NCI-H2227 treated with DMSO at 0.1 percent for 48 hours (cell line): Measurements from ENCODE around the gene GPR87.

Source experiments
- DNase-seq: peaks from one replicate; lab custom pipeline; 2025; lab: John Stamatoyannopoulos, UW

The GPR87 gene

GRCh38 chr3:151282921-151283320, 33.7 kb downstream of the GPR87 start:
- peak; percentile 39 for DNase-seq

- DNase-seq: no peak
Measured at GRCh38 chr3:151281671-151282324, 34.8 kb downstream of the GPR87 start.

DNA sequence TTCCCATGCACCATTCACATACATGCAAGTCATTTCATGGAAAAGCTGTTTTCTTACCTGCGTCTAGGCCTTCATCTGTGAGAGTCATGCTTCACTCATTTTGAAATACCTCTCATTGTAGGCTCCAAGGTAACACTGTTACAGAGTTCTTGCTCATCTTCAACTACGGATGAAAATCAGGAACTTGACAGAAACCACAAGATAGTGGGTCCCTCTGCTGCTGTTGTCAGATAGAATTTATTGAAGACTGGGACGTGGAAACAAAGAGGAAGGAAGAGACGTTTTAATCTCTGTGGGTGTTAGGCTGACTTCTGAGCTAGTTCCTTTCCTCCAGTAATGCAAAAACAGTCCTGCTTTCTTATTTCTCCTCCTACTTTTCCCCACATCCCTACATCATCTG, 38.4 kb downstream of the GPR87 start, which contains the start of gene P2RY14:
P2RY14 (minus strand) TSS at position 313 of the 400 bp plus-strand sequence. CDS start 64,226 bp downstream, outside the sequence.
- DNase-seq: no peak

GRCh38 chr3:151276687-151277042, 40.0 kb downstream of the GPR87 start:
- DNase-seq: no peak

GRCh38 chr3:151276038-151276686, 40.5 kb downstream of the GPR87 start:
- no peak for DNase-seq

DNA sequence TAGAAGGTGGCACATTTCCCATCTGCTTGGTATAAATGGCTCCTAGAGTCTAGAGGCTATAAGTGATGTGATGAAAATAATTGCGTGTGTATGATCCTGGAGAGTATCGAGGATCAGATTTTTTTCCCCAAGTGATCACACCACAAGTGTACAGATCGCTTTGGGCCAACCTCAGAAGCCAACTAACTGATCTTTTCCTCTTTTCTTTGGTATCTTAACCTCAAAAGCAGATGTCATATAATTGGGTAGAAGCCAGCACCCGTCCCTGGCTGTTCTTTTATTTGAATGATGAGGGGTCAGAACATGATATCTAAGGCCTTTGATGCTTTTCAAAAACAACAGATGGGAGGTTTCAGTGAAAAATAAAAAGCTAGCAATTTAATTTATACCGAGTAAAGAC, 41.5 kb downstream of the GPR87 start:
- no peak for DNase-seq

DNA sequence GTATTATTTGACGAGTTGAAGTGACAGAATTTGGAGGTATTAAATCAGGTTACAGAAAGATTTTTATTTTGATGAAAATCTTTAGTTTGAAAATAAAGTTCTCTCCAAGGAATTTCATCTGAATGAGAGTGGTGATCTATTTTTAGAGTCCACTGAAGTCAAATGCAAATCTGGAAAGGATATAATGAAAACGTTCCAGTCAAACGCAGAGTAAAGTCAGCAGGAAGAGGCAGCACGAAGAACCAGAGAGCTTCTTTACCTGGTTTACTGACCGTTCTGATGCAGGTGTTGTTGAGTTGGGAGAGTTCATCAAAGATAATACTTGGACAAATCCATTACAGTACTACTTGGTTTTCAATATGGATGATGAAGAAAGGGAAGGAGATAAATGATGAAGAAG, 47.0 kb downstream of the GPR87 start:
- no peak for DNase-seq

DNA sequence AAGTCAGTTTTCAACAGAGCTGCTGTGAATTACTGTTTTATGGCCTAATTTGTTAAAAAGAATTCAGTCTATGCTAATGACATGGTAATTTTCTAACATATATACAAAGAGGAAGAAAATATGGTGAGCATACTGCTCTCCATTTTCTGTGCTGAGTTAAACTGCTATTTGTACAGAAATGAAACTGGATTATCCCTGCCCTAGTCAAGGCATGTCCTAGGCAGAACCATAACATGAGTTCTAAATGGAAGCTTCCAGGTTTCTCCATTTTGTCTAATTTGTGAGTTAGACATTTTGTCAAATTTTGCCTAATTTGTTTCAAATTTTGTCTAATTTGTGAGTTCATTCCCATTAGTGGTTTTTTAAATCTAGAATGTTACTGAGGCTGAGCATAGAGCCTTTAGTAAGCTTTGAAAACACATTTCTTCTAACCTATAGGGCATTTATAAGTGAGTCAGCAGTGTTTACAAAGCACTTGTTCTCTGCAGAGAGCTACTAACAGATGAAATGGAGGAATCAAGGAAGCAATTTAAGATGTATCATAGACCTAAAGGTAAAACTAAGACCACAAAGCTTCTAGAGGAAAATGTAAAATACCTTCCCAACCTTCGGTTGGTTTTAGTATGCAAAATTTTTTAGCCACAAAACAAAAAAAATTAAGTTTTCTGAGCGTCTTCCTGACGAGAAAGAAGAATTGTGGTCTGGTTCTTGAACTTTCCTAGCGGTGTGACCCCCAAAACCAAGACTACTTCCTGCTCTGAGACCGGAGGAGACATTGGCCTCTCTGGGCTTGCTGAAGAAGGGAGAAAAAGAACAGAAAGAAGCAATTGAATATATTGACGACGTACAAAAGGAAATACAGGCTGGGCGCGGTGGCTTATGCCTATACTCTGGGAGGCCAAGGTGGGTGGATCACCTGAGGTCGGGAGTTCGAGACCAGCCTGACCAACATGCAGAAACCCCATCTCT, 48.1 kb downstream of the GPR87 start:
- no peak for DNase-seq

- DNase-seq: no peak
Measured at GRCh38 chr3:151267066-151267465, 49.6 kb downstream of the GPR87 start.

- DNase-seq: no peak
Measured at GRCh38 chr3:151265866-151266265, 50.8 kb downstream of the GPR87 start.

- no peak for DNase-seq
Measured at GRCh38 chr3:151265166-151265565, 51.5 kb downstream of the GPR87 start.

DNA sequence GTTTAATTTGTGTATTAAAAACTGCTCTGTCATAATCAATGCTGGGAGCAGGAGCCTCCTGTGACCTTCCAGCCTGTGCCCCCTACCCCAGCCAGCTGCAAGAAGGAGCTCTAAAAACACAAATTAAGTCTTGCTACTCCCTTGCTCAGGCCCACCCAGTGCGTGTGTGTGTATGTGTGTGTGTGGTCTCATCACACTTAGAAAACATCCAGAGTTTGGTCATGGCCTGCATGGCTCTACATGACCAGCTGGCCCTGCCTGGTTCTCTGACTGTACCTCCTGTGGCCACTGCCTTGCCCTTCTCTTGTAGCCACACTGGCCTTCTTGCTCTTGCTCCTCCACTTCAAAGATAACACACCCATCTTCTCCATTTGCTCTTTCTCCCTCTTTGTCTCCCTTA, 52.0 kb downstream of the GPR87 start:
- DNase-seq: no peak

DNA sequence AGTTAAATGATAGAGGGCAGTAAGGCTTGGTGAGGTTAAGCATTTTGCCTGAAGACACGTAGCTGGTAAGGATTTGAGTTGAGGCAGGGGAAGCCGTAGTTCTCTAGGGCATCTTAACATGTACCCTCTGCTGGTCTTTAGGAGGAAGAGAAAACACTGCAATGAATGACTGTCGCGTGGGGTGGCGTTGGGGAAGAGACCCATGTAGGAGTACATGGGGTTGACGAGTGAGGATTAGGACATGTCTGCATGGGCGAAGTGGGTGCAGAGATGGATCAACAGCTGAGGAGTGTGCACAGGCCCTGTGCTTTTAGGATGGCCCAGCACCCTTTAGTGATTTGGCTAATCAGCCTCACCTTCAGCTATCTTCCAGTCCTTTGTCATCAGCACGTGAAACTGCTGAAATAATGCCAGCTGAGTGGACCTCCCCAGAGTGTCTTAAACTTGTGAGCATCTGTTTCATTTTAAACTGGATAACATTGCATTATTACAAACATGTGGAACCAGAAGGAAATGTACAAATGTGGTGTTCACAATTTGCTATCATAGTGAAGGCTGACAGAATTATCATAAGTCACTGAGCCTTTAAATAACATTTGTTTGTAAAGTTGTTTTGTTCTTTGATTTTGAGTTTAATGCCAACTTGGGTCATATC, 53.6 kb downstream of the GPR87 start:
- DNase-seq: no peak

DNA sequence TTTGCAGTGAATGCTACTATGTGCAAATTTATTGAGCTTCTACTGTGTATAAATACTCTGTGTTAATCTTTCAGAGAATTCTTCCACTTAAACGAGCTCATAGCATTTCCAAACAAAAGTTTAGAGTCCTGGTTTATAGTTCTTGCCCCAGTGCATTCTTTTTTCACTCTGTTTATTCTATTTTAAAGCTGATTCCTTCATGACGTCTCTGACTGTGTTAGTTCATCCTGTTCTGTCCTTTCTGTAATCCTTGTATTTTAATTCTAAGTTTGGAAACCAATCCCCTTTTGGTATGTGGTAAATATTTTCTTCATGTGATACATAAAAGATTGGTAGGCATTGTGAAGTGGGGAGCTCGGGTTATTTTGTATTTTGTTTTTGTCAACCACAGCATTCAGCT, 57.0 kb downstream of the GPR87 start:
- no peak for DNase-seq

- DNase-seq: no peak
Measured at GRCh38 chr3:151256749-151257148, 59.9 kb downstream of the GPR87 start.

DNA sequence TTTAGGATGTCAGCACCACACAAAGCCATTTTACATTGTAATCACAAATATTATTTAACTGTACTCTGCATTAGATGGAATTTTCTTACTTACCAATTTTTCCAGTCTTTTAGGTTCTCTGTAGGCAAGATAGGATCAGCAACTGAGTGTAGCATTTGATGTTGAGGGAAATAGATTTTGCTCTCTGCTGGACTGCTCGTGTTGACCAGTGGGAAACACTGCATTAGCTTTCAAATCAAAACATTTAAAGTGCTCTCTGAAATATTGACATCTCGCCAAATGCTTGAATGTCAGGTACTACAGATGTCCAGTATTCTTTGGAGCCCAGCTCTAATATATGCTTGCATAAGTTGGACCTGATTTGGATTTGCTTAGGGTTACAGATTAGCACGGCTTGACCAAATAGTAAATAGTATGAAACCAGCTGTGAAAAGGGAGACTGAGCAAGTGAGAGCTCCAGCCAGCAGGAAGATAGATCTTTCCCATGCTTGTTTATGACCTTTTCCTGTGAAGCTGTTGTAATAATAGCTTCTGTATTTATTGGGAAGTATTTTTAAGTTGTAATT, 67.8 kb downstream of the GPR87 start:
- no peak for DNase-seq
